Activated naive CD4-positive, alpha-beta T cell treated with anti-CD3 and anti-CD28 coated beads, Interleukin-2, amount 50 U/mL, for 16 hours (primary cell): ENCODE data around the gene CSGALNACT2.
A peak's percentile ranks its signal among the peaks of the same experiment; 100 is the strongest.

ENCODE experiments used
- DNase-seq: peaks from one replicate; pipeline ENCODE4 v3.0.0-alpha.2; 2020

CSGALNACT2 gene

DNA sequence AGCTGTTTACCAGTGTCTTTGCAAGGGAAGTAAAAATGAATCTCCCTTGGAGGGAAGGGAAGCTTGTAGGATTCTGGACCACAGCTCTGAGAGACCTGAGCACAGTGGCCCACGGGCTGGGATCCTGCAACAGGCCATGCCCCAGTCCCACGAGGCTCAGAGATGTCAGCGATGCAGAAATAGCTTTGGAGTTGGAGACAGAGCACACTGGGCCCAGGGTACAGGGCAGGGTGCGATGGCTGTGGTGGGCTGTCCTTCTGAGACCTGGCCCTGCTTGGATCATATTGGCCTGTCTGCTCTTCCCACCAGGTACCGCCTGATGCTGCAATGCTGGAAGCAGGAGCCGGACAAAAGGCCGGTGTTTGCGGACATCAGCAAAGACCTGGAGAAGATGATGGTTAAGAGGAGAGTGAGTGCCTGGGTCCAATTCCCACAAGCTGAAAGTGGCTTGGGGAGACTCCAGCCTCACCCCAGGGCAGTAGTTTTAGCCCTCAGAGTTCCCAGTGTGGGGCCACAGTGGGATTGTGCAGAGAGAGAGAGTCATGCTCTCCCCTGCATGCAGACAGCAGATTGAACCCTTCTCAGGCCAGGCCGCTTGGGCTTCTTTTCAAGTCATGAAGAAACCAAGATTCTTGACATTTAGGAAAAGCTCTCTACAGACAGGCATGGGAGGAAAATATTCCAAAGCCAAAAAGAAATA, 13.5 kb upstream of the CSGALNACT2 start:
- no peak for DNase-seq

DNA sequence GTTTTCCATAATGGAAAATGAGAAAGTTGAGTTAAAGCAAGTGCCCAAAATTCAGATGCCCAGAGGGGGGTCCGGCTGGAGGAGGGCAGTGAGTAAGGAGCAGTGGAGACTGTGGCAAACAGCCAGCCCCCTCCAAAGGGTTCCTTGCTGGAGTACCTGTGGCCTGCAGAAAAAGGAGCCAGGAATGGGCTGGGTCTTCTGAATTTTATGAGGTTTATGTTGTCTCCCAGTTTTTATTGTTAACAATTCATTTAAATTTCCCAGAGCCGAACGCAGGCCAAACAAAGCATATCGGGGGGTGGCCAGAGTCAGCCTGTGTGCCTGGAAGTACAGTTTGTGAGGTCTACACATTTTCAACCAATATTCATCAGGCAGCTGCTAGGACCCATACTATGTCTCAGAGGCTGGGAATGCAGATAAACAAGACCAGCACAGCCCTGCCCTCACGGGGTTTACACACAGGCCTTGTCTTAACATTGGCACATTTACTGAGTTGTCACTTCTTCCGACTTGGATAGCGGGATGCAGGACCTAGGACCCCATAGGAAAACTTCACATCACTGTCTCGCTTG, 12.9 kb upstream of the CSGALNACT2 start:
- DNase-seq: no peak

DNA sequence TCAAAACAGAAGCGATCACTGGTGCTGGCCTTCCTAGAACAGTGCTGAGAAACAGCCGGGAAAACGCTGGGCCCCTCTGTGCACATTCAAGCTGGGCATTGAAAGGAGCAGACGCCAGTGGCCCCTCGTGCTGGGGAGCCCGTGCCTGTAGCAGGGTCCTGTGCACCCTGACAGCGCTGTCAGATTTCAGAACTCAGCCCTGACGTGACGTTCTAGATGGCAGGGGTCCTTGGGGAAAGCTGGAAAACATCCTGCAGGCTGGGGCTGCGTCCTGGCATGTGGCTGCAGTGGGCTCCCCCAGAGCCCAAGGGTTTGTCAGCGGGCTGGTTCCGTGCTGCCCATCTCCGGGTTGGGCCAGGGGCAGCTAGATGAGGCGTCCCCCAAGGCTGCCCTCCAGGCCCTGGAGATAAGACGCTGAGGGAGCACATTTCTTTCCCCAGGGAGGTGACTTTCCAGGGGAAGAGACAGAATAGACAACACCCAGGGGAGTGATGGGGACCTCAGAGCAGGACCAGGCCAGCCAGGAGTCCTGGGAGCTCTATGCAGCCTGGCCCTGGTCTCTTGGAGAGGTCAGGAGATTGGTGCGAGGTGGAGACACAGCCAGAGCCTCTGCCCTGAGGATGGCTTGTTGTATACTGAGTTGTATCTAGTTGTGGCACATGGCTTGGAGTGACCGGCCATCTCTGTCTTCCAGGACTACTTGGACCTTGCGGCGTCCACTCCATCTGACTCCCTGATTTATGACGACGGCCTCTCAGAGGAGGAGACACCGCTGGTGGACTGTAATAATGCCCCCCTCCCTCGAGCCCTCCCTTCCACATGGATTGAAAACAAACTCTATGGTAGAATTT, 12.1 kb upstream of the CSGALNACT2 start:
- DNase-seq: no peak

DNA sequence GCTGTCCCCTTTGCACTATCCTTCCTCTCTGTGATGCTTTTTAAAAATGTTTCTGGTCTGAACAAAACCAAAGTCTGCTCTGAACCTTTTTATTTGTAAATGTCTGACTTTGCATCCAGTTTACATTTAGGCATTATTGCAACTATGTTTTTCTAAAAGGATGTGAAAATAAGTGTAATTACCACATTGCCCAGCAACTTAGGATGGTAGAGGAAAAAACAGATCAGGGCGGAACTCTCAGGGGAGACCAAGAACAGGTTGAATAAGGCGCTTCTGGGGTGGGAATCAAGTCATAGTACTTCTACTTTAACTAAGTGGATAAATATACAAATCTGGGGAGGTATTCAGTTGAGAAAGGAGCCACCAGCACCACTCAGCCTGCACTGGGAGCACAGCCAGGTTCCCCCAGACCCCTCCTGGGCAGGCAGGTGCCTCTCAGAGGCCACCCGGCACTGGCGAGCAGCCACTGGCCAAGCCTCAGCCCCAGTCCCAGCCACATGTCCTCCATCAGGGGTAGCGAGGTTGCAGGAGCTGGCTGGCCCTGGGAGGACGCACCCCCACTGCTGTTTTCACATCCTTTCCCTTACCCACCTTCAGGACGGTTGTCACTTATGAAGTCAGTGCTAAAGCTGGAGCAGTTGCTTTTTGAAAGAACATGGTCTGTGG, 11.4 kb upstream of the CSGALNACT2 start:
- DNase-seq: no peak

DNA sequence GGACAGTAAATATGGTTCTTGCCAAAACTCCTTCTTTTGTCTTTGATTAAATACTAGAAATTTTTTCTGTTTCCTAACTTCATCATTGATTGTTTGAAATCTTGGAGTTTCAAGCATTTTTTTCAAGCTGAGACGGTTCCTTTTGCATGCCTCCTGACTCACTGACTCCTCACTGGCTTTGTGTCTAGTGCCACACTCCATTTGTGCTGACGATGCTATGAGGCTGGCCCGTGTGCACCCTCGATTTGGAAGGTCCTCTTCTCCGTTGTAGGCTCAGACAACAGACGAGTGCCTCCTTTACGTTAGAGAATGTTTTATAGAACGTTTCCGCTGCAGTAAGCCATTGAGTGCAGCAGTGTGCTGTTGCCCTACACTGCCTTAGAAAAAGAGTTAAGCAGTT, 10.8 kb upstream of the CSGALNACT2 start:
- no peak for DNase-seq

GRCh38 chr10:43128331-43128730, 9.9 kb upstream of the CSGALNACT2 start:
- DNase-seq: no peak

- DNase-seq: no peak
These were observed 9.1 kb upstream of the CSGALNACT2 start for GRCh38 chr10:43128958-43129706.

DNA sequence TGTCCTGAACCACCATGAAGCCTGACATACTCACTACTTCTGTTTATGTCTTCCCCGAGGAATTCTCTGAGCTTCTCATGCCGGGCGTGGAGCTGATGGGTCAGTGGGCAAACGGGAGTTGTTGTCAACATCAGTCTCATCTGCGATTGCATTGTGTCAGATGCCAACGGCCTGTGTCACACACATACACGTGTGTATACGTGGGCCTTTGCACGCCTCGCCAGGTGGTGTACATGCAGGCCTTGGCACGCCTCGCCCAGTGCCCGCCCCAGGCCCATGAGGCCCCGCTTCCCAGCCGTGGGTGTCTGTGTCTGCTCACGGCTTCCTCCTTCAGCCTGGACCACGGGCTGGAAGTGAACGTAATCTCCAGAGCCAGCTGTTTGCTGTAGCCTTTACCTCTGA, 7.5 kb upstream of the CSGALNACT2 start:
- DNase-seq: no peak

GRCh38 chr10:43131256-43131655, 7.0 kb upstream of the CSGALNACT2 start:
- DNase-seq: no peak

DNA sequence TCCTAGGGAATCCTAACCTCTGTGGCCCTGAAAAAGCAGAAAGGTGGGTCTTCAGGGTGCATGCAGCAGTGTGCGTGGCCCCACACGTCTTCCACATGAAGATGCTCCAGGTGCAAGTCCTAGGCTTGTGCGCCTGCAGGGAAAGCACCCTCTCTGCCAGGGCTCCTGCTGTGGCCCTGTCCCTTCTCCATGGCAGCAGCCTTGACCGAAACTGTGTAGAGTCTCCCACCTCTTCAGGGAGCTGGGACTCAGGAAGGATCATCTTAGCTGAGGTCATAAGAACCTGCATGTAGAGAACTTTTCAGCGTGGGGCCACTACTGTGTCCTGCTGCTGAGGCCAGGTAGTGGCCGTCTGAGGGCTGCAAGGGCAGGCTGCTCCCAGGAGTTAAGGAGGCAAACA, 6.3 kb upstream of the CSGALNACT2 start:
- no peak for DNase-seq

DNA sequence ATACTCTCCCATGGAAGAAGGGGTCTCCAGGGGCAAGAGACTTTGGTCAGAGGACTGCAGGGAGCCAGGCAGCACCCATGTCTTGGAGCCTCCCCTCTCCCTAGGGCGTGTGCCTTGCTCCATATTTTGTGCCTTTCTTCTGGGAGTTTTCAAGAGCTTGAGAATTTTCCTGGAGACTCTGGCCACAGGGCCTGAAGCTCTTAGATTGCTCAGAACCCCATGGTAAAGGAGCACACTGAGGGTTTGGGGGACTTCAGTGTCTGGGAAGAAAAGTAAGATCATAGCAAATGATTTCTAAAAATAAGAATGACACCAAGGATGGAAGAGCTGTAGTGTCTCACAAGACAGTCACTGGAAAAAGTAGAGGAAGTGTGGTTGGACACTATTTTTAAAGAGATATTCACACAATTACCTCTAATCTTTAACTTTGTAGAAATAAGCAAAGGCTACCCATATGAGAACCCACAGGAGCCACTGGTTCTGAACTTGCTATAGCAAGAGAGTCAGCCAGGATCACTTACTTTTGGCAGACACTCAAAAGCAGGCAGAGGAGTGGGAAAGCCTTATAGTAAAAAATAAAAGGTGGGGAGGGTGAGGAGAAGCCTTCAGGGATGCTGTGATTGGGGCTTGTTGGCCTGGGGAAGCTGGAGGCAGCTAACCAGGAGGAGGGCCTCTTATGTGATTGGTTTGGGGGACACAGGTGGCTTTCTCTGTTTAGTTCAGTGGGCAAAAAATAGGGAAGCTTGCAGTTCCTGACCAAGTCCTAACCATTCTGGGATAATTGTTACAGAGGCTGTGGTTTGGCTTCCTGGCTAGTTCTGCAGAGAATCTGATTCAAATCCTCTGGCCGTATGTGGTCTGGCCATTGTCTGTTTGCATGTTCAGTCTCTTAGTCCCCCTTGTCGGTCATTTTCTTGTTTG, 5.1 kb upstream of the CSGALNACT2 start:
- DNase-seq: no peak

GRCh38 chr10:43134126-43134905, 3.9 kb upstream of the CSGALNACT2 start:
- DNase-seq: no peak

DNA sequence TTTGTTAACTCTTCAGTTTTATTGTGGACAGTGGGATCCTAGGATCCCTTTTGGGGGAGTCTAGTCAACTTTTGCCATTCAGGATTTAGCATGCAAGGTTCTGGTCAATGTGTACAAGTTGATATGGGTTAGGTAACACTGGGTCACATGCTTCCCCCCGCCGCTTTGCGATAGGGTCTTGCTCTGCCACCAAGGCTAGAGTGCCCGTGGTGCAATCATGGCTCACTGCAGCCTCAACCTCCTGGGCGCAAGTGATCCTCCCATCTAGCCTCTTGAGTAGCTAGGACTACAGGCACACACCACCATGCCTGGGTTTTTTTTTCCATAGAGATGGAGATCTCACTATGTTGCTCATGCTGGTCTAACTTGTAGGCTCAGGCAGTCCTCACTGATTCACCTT, 3.2 kb upstream of the CSGALNACT2 start:
- no peak for DNase-seq

GRCh38 chr10:43135656-43136055, 2.6 kb upstream of the CSGALNACT2 start:
- no peak for DNase-seq

- no peak for DNase-seq
These were observed 1.8 kb upstream of the CSGALNACT2 start for GRCh38 chr10:43136432-43136831.

- DNase-seq: no peak
These were observed 1.1 kb upstream of the CSGALNACT2 start for GRCh38 chr10:43136995-43137716.

- peak; percentile 48 for DNase-seq
These were observed 576 bp upstream of the CSGALNACT2 start for GRCh38 chr10:43137717-43138020.

DNA sequence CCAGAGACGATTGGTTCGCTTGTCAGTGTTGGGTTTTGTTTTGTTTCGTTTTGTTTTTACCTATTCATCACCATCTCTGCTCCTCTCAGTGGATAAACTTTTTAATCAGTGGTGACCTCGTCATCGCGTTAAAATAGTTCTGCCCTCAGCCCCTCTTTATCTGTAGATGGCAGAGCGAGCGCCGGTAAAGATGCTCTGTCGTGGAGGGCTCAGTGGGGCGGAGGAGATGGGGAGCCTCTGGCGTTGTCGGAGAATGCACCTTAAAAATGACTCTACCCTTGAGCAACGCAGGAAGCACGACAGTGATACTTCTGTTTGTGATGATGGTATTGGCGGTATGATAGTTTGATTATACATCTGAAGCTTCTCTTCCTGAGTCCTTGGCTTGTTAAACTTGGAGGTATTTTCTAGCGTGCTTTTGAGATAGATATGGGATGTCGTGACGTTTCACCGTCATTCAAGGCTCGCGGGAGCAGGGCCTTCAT, 554 bp downstream of the CSGALNACT2 start:
- peak; percentile 59 for DNase-seq

DNA sequence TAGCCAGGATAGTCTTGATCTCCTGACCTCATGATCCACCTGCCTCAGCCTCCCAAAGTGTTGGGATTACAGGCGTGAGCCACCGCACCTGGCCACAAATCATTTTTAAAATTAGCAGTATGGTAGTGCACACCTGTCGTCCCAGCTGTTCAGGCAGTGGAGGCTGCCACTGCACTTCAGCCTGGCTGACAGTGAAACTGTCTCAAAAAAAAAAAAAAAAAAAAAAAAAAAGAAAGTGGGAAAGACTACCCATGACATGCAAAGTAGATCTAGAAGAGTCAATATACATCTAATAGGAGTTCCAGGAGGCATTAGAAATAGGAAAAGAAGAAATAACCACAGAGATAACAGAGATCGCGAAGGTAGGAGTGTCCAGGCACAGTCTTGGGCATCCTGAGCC, 3.2 kb downstream of the CSGALNACT2 start:
- no peak for DNase-seq

GRCh38 chr10:43145311-43145710, 7.1 kb downstream of the CSGALNACT2 start:
- no peak for DNase-seq
